ENCODE results near the gene CAV3. TPM values are rescaled to one million over a fixed set of nuclear protein-coding genes. Genes with fewer than 3 reads are reported as not detected.
"Not testable (repeated sequence)": the region's sequence is repeated elsewhere in the genome, so short reads cannot be mapped to it uniquely, and the experiment has no call there.

Gene CAV3
- total RNA-seq (not detected), polyA plus RNA-seq (ENCODE audit: insufficient read depth, low read depth, low replicate concordance) (not detected)
- long read RNA-seq, donor 1: 0 reads
- long read RNA-seq, donor 2: 0 reads
- long read RNA-seq, donor 3: 0 reads
- long read RNA-seq, donor 4, partial matches to known transcripts: 0 of 2 reads
- long read RNA-seq, donor 4, other reads (novel, unspliced or antisense): 0 of 2 reads
- long read RNA-seq, donor 5: 0 reads
- long read RNA-seq, donor 6, partial matches to known transcripts: 0 of 1 reads
- long read RNA-seq, donor 6, other reads (novel, unspliced or antisense): 0 of 1 reads
- long read RNA-seq, donor 7, partial matches to known transcripts: 0 of 1 reads
- long read RNA-seq, donor 7, other reads (novel, unspliced or antisense): 1 of 1 reads
- long read RNA-seq, donor 8: 0 reads
- long read RNA-seq, donor 9: 0 reads
- long read RNA-seq, donor 10, partial matches to known transcripts: 0 of 2 reads
- long read RNA-seq, donor 10, other reads (novel, unspliced or antisense): 0 of 2 reads

- TF ChIP-seq, protein P1, sequence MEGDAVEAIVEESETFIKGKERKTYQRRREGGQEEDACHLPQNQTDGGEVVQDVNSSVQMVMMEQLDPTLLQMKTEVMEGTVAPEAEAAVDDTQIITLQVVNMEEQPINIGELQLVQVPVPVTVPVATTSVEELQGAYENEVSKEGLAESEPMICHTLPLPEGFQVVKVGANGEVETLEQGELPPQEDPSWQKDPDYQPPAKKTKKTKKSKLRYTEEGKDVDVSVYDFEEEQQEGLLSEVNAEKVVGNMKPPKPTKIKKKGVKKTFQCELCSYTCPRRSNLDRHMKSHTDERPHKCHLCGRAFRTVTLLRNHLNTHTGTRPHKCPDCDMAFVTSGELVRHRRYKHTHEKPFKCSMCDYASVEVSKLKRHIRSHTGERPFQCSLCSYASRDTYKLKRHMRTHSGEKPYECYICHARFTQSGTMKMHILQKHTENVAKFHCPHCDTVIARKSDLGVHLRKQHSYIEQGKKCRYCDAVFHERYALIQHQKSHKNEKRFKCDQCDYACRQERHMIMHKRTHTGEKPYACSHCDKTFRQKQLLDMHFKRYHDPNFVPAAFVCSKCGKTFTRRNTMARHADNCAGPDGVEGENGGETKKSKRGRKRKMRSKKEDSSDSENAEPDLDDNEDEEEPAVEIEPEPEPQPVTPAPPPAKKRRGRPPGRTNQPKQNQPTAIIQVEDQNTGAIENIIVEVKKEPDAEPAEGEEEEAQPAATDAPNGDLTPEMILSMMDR (IDR thresholded peaks at IDR 0.05; ENCODE audit: borderline replicate concordance, extremely low read depth, insufficient read depth): no peak
These were observed at the start of gene CAV3 for GRCh38 chr3:8733332-8734094. Gene CAV3, plus strand, starts transcription at chr3:8733802. Its CDS starts 75 bp downstream, at chr3:8733877.

GRCh38 chr3:8684992-8685391 is 48.6 kb upstream of the CAV3 start:
- intact Hi-C loops (cut with DNase I): not testable (repeated sequence)

More at GRCh38 chr3:8733332-8734094, at the start of gene CAV3:
- intact Hi-C loops (cut with DNase I): no loop called here
- Histone ChIP-seq H3K9me3 (ENCODE audit: control insufficient read depth in 2 of 3, insufficient read depth in 1 of 3, low read length in 3 of 3) (no peaks in the 10 kb centered on the region), H3K4me3 (ENCODE audit: low read length in 3 of 3) (no peak within 1 kb of the TSS), H3K36me3 (ENCODE audit: control insufficient read depth in 2 of 3, insufficient read depth in 3 of 3, low read length in 3 of 3) (no peaks in the 10 kb centered on the region), H3K27ac (ENCODE audit: low read depth in 2 of 2, low read length in 2 of 2) (no peak within 1 kb of the TSS), H3K4me1 (ENCODE audit: control insufficient read depth in 2 of 3, insufficient read depth in 2 of 3, low read depth in 1 of 3, low read length in 3 of 3) (no peaks in the 10 kb centered on the region), H3K27me3 (ENCODE audit: control insufficient read depth, insufficient read depth, low read length) (no peaks in the 10 kb centered on the region), H3K9ac (ENCODE audit: low read length in 3 of 3) (no peak within 1 kb of the TSS)
- no peak for FAIRE-seq
- peak in 2 of 5 donors; percentile 13 to 60 for DNase-seq

DNA sequence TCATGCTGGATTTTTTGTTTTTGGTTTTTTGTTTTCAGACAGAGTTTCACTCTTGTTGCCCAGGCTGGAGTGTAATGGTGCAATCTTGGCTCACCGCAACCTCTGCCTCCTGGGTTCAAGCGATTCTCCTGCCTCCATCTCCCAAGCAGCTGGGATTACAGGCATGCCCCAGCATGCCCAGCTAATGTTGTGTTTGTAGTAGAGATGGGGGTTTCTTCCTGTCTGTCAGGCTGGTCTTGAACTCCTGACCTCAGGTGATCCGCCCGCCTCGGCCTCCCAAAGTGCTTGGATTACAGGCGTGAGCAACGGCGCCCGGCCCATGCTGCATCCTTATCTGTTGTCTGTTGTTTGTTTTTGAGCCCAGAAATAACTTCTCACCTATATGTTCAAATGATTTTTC is 42.3 kb upstream of the CAV3 start:
- H3K27ac ChIP-seq (ENCODE audit: low read depth in 2 of 2, low read length in 2 of 2); H3K9ac ChIP-seq (ENCODE audit: low read length in 3 of 3); H3K4me1 ChIP-seq (ENCODE audit: control insufficient read depth in 2 of 3, insufficient read depth in 2 of 3, low read depth in 1 of 3, low read length in 3 of 3); H3K27me3 ChIP-seq (ENCODE audit: control insufficient read depth, insufficient read depth, low read length); intact Hi-C loops (cut with DNase I); FAIRE-seq; H3K9me3 ChIP-seq (ENCODE audit: control insufficient read depth in 2 of 3, insufficient read depth in 1 of 3, low read length in 3 of 3); H3K36me3 ChIP-seq (ENCODE audit: control insufficient read depth in 2 of 3, insufficient read depth in 3 of 3, low read length in 3 of 3); DNase-seq; H3K4me3 ChIP-seq (ENCODE audit: low read length in 3 of 3): not testable (repeated sequence)

More at GRCh38 chr3:8684992-8685391, 48.6 kb upstream of the CAV3 start:
- not testable (repeated sequence) for H3K9ac ChIP-seq (ENCODE audit: low read length in 3 of 3); H3K27ac ChIP-seq (ENCODE audit: low read depth in 2 of 2, low read length in 2 of 2); DNase-seq; H3K4me3 ChIP-seq (ENCODE audit: low read length in 3 of 3); H3K9me3 ChIP-seq (ENCODE audit: control insufficient read depth in 2 of 3, insufficient read depth in 1 of 3, low read length in 3 of 3); H3K4me1 ChIP-seq (ENCODE audit: control insufficient read depth in 2 of 3, insufficient read depth in 2 of 3, low read depth in 1 of 3, low read length in 3 of 3); H3K27me3 ChIP-seq (ENCODE audit: control insufficient read depth, insufficient read depth, low read length); FAIRE-seq; H3K36me3 ChIP-seq (ENCODE audit: control insufficient read depth in 2 of 3, insufficient read depth in 3 of 3, low read length in 3 of 3)

GRCh38 chr3:8702560-8702959 is 31.0 kb upstream of the CAV3 start:
- no peak overlapping the region for H3K4me3 ChIP-seq (ENCODE audit: low read length in 3 of 3)
- DNase-seq: no peak
- no peaks in the 10 kb centered on the region for H3K36me3 ChIP-seq (ENCODE audit: control insufficient read depth in 2 of 3, insufficient read depth in 3 of 3, low read length in 3 of 3)
- intact Hi-C loops (cut with DNase I): no loop called here
- no peaks in the 10 kb centered on the region for H3K27me3 ChIP-seq (ENCODE audit: control insufficient read depth, insufficient read depth, low read length)
- no peak overlapping the region for H3K9ac ChIP-seq (ENCODE audit: low read length in 3 of 3)
- H3K27ac ChIP-seq (ENCODE audit: low read depth in 2 of 2, low read length in 2 of 2): no peak overlapping the region
- TF ChIP-seq, protein P1 (IDR thresholded peaks at IDR 0.05; ENCODE audit: borderline replicate concordance, extremely low read depth, insufficient read depth): no peak
- no peaks in the 10 kb centered on the region for H3K4me1 ChIP-seq (ENCODE audit: control insufficient read depth in 2 of 3, insufficient read depth in 2 of 3, low read depth in 1 of 3, low read length in 3 of 3)
- peaks cover 0 to 8% (median 0%) of the 10 kb centered on the region in 3 donors for H3K9me3 ChIP-seq (ENCODE audit: control insufficient read depth in 2 of 3, insufficient read depth in 1 of 3, low read length in 3 of 3)
- FAIRE-seq: no peak

All from kidney (tissue), 22 donors.